MM.1S (cell line): ENCODE results near the gene RRAD.

Source experiments
- DNase-seq: peaks from one replicate; pipeline ENCODE4 v3.0.0-alpha.2; 2015
- H2AFZ ChIP-seq: fragments of 300-600 bp; sonication (generic); 2 replicates; pipeline ENCODE4 v1.6.0; 2016; ENCODE audit warnings: antibody characterized with exemption, low read length
- H3F3A ChIP-seq: fragments of 300-600 bp; sonication (generic); 2 replicates; pipeline ENCODE4 v1.6.1; 2016; ENCODE audit warnings: mild to moderate bottlenecking, antibody characterized with exemption, low read length, moderate library complexity, mixed read lengths; ENCODE audit not compliant: insufficient read depth
- H3K27ac ChIP-seq: fragments of 300-600 bp; sonication (generic); 2 replicates; pipeline ENCODE4 v1.5.1; 2016; ENCODE audit warnings: mild to moderate bottlenecking, low read length
- H3K27me3 ChIP-seq: fragments of 300-600 bp; sonication (generic); replicated peaks from 2 replicates; pipeline ENCODE4 v1.6.0; 2016; ENCODE audit warnings: low read length; ENCODE audit not compliant: insufficient read depth
- H3K36me3 ChIP-seq: fragments of 300-600 bp; sonication (generic); replicated peaks from 2 replicates; pipeline ENCODE4 v1.6.1; 2016; ENCODE audit warnings: mild to moderate bottlenecking, low read length, mixed read lengths; ENCODE audit not compliant: insufficient read depth
- H3K4me1 ChIP-seq: fragments of 300-600 bp; sonication (generic); 2 replicates; pipeline ENCODE4 v1.6.1; 2016; ENCODE audit warnings: low read length, mixed read lengths
- H3K4me2 ChIP-seq: fragments of 300-600 bp; sonication (generic); 2 replicates; pipeline ENCODE4 v1.6.0; 2016; ENCODE audit warnings: low read depth, low read length
- H3K4me3 ChIP-seq: fragments of 300-600 bp; sonication (generic); 2 replicates; pipeline ENCODE4 v1.5.1; 2016; ENCODE audit warnings: low read length, mixed read lengths
- H3K79me2 ChIP-seq: fragments of 300-600 bp; sonication (generic); 2 replicates; pipeline ENCODE4 v1.6.1; 2016; ENCODE audit warnings: mixed run types, low read length, mixed read lengths
- H3K9ac ChIP-seq: fragments of 300-600 bp; sonication (generic); 2 replicates; pipeline ENCODE4 v1.6.1; 2016; ENCODE audit warnings: low read length, mixed read lengths
- H3K9me2 ChIP-seq: fragments of 300-600 bp; sonication (generic); replicated peaks from 2 replicates; pipeline ENCODE4 v1.6.1; 2016; ENCODE audit warnings: mild to moderate bottlenecking, low read length, mixed read lengths; ENCODE audit not compliant: insufficient read depth
- H3K9me3 ChIP-seq: fragments of 300-600 bp; sonication (generic); replicated peaks from 2 replicates; pipeline ENCODE4 v1.6.1; 2016; ENCODE audit warnings: mild to moderate bottlenecking, low read length, mixed read lengths; ENCODE audit not compliant: insufficient read depth
- H4K20me1 ChIP-seq: fragments of 300-600 bp; sonication (generic); 2 replicates; pipeline ENCODE4 v1.6.1; 2016; ENCODE audit warnings: mild to moderate bottlenecking, low read length, moderate library complexity, mixed read lengths; ENCODE audit not compliant: insufficient read depth
- EZH2 ChIP-seq: fragments of 300-600 bp; sonication (generic); optimal IDR thresholded peaks from 2 replicates; pipeline ENCODE3; 2017; ENCODE audit warnings: low read depth, mild to moderate bottlenecking, antibody characterized with exemption, low read length, mixed read lengths
- EZH2phosphoT487 ChIP-seq: fragments of 300-600 bp; sonication (generic); IDR thresholded peaks from 2 replicates; pipeline ENCODE4 v1.6.1; 2018; ENCODE audit warnings: antibody characterized with exemption, low read length
- TF ChIP-seq, protein P1 (sequence below): fragments of 300-600 bp; sonication (generic); IDR thresholded peaks from 2 replicates; pipeline ENCODE4 v1.5.1; 2016; ENCODE audit warnings: antibody characterized with exemption, low read length, mixed read lengths

Gene RRAD

DNA sequence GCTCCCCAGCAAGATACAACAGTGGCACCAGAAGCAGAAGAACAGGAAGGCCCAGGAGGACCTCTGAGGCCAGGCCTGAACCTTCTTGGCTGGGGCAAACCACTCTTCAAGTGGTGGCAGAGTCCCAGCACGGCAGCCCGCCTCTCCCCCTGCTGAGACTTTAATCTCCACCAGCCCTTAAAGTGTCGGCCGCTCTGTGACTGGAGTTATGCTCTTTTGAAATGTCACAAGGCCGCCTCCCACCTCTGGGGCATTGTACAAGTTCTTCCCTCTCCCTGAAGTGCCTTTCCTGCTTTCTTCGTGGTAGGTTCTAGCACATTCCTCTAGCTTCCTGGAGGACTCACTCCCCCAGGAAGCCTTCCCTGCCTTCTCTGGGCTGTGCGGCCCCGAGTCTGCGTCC, 47.6 kb upstream of the RRAD start:
- no peak overlapping the region for H3K27ac ChIP-seq
- H2AFZ ChIP-seq: no peak overlapping the region

DNA sequence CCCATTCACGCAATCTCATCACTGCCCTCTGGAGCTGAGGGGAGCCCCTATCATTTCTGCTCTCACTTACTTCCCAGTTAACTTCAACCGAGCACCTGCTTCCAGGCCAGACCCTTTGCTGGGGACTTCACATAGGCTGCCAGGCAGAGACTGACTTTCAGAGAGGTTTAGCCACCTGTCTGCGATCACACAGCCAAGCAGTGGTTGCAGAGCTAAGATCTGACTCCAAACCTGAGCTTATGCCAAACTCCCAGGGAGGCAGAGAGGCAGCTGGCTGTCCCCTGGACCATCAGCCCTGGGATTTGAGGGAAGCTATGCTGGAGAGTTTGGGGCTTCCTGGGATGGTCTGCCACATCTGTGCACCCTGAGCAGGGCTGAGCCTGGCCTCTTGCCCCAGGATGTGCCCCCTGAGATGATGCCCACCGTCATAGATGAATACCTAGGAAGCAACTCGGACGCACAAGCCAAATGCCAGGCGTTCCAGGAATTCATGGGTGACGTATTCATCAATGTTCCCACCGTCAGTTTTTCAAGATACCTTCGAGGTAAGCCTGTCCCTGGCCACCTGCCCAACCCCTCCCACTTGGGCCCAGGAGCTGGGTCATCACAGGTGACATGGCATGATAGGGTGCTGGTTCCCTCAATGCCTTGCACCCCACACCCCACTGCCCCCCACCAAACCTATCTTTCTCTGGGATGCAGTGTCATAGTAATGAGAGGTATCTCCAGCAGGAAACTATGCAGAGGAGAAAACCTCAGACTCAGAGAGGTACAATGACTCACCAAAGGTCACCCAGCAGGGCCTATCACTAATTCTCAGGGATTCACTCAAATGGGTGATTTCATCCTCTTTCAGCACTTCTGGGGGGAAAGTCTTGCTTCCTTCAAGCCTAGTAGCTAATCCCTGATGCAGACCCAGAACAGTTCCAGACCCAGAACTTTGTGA, 45.7 kb upstream of the RRAD start:
- Histone ChIP-seq H3K4me1 (peaks cover 4% of the 10 kb centered on the region; the same call in 1 of the 2 replicates), H3K27ac (no peak overlapping the region), H3K27me3 (0 out of 2 replicates have a peak, but pooled peaks cover 6% of the 10 kb centered on the region), H3K9me3 (no peaks in the 10 kb centered on the region), H2AFZ (no peak overlapping the region), H3K9ac (no peak overlapping the region), H3K79me2 (no peaks in the 10 kb centered on the region), H3F3A (no peaks in the 10 kb centered on the region), H3K4me2 (no peak overlapping the region), H3K4me3 (no peak overlapping the region), H3K9me2 (no peaks in the 10 kb centered on the region), H4K20me1 (no peaks in the 10 kb centered on the region), H3K36me3 (no peaks in the 10 kb centered on the region)
- no peak for DNase-seq
- TF ChIP-seq EZH2phosphoT487: no peak

More for the DNA sequence above, 47.6 kb upstream of the RRAD start:
- Histone ChIP-seq H3K9ac (no peak overlapping the region), H3K27me3 (no peaks in the 10 kb centered on the region), H3K79me2 (no peaks in the 10 kb centered on the region), H3K9me2 (no peaks in the 10 kb centered on the region), H3K9me3 (no peaks in the 10 kb centered on the region), H3F3A (no peaks in the 10 kb centered on the region), H3K36me3 (no peaks in the 10 kb centered on the region), H4K20me1 (no peaks in the 10 kb centered on the region), H3K4me2 (no peak overlapping the region), H3K4me3 (no peak overlapping the region), H3K4me1 (peaks cover 4% of the 10 kb centered on the region; the same call in 1 of the 2 replicates)
- no peak for DNase-seq
- TF ChIP-seq EZH2 (no peak), EZH2phosphoT487 (no peak)
- TF ChIP-seq, protein P1, sequence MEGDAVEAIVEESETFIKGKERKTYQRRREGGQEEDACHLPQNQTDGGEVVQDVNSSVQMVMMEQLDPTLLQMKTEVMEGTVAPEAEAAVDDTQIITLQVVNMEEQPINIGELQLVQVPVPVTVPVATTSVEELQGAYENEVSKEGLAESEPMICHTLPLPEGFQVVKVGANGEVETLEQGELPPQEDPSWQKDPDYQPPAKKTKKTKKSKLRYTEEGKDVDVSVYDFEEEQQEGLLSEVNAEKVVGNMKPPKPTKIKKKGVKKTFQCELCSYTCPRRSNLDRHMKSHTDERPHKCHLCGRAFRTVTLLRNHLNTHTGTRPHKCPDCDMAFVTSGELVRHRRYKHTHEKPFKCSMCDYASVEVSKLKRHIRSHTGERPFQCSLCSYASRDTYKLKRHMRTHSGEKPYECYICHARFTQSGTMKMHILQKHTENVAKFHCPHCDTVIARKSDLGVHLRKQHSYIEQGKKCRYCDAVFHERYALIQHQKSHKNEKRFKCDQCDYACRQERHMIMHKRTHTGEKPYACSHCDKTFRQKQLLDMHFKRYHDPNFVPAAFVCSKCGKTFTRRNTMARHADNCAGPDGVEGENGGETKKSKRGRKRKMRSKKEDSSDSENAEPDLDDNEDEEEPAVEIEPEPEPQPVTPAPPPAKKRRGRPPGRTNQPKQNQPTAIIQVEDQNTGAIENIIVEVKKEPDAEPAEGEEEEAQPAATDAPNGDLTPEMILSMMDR: no peak

DNA sequence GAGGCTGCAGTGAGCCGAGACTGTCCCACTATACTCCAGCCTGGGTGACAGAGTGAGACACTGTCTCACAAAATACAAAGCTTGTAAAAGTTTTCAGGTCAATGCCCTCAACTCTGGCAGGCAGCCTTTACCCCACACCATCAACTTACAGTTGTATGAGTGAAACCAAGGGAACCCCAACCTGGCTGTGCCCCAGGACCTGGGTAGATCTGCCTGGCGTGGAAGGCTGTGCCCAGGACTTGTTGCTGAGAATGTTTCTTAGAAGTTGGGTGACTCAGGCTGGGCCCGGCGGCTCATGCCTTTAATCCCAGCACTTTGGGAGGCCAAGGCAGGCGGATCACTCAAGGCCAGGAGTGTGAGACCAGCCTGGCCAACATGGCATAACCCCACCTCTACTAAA, 43.5 kb upstream of the RRAD start:
- Histone ChIP-seq H3F3A (no peaks in the 10 kb centered on the region), H3K9me3 (no peaks in the 10 kb centered on the region), H3K27ac (no peak overlapping the region), H3K9ac (no peak overlapping the region), H3K4me1 (no peaks in the 10 kb centered on the region), H2AFZ (no peak overlapping the region), H3K79me2 (no peaks in the 10 kb centered on the region), H3K9me2 (no peaks in the 10 kb centered on the region), H3K4me3 (no peak overlapping the region), H4K20me1 (no peaks in the 10 kb centered on the region), H3K4me2 (no peak overlapping the region), H3K36me3 (no peaks in the 10 kb centered on the region), H3K27me3 (peaks cover 17% of the 10 kb centered on the region)
- TF ChIP-seq EZH2 (no peak), EZH2phosphoT487 (no peak)
- TF ChIP-seq, protein P1: no peak
- no peak for DNase-seq

DNA sequence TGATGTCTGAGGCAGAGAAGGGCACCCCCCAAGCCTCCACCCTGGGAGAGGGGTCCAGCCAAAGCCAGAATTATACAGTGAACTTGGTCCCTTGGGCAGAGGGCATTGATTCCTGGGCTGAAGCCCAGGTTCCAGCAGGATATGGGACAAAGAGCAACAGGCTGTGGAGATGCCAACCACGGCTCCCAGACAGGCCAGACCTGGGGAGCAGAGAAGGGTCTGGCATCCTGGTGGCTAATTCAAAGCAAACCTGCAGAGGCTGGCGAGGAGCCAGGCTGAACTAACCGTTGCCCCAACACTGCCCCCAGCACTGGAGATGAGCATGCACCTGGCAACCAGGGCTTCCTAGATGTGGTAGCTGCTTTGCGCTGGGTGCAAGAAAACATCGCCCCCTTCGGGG, 38.7 kb upstream of the RRAD start:
- no peak for DNase-seq
- Histone ChIP-seq H3K4me1 (no peaks in the 10 kb centered on the region), H2AFZ (no peak overlapping the region), H3K36me3 (no peaks in the 10 kb centered on the region), H3K9me2 (no peaks in the 10 kb centered on the region), H3K4me3 (no peak overlapping the region), H3K4me2 (no peak overlapping the region), H3K9ac (no peak overlapping the region), H3K79me2 (no peaks in the 10 kb centered on the region), H3F3A (no peaks in the 10 kb centered on the region), H3K27me3 (peaks cover 17% of the 10 kb centered on the region), H3K9me3 (no peaks in the 10 kb centered on the region), H4K20me1 (no peaks in the 10 kb centered on the region), H3K27ac (no peak overlapping the region)
- TF ChIP-seq, protein P1: no peak
- TF ChIP-seq EZH2phosphoT487: no peak
- no peak for TF ChIP-seq EZH2
